ENCODE data around the gene NOC2L. TPM values are rescaled to one million over a fixed set of nuclear protein-coding genes. Genes with fewer than 3 reads are reported as not detected.

The NOC2L gene
- total RNA-seq, 1 experiment from 2014 or later = 102 TPM

GRCh38 chr1:916173-917075, 42.6 kb downstream of the NOC2L start:
- no peak for DNase-seq (ENCODE audit: low read depth)

GRCh38 chr1:915295-916172, 43.5 kb downstream of the NOC2L start:
- no peak for DNase-seq (ENCODE audit: low read depth)

DNA sequence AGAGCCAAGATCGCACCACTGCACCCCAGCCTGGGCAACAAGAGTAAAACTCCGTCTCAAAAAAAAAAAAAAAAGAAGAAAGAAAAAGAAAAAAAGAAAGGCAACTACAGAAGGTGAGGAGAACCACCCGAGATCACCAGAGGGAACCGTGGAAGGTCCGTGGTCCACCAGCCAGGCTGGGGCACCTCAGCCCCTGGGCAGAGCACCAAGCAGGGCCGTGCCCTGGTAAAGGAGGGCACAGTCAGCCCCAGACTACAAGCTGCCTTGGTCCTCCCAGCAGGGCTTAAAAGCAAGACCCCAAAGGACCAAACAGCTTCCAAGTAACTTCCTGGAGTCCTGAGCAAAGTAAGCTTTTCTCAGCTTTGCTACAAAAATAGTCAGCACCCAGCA, 44.2 kb downstream of the NOC2L start:
- no peak for DNase-seq (ENCODE audit: low read depth)

GRCh38 chr1:914131-914890, 44.7 kb downstream of the NOC2L start:
- no peak for DNase-seq (ENCODE audit: low read depth)

- no peak for DNase-seq (ENCODE audit: low read depth)
Observed at GRCh38 chr1:913491-914130, 45.4 kb downstream of the NOC2L start.

GRCh38 chr1:912740-913301, 46.2 kb downstream of the NOC2L start:
- no peak for DNase-seq (ENCODE audit: low read depth)

DNA sequence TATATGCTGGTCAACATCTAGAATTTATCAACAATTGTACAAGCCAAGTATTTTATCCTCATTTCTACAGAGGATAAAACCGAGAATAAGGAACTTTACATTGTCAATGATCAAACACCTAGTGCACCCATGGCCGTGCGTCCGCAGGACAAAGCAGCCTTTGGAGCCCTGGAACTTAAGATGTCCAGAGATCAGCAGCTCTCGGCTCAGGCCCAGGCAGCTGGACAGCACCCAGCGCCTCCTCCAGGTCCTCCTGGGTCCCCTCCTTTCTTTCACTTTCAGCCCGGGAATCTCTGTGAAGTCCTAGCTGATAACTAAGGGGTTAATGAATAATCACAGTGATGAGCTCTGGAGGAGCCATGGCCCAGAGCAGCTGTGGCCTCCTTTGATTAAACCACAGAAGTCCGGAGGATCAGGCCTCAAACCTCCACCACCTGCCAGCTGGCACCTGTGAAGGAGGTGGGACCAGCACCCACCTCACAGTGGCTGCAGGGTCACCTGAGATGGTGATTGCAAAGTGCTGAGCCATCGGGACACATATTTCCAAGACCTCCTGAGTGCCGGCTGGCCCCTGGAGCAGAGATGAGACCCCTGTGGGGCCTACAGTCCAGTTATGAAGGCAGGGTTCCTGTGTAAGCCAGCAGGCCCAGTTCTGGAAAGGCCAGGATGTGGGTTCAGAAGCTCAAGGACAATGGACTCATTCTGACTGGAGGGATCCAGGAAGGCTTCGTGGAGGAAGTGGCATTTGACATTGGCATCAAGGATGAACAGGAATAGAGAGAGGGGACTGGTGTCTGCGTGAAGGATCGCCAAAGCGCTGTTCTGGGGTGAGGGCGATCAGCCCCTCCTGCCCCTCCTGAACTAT, 46.9 kb downstream of the NOC2L start:
- DNase-seq (ENCODE audit: low read depth) = no peak

GRCh38 chr1:910881-911721, 48.0 kb downstream of the NOC2L start:
- DNase-seq (ENCODE audit: low read depth) = peak; percentile 94

DNA sequence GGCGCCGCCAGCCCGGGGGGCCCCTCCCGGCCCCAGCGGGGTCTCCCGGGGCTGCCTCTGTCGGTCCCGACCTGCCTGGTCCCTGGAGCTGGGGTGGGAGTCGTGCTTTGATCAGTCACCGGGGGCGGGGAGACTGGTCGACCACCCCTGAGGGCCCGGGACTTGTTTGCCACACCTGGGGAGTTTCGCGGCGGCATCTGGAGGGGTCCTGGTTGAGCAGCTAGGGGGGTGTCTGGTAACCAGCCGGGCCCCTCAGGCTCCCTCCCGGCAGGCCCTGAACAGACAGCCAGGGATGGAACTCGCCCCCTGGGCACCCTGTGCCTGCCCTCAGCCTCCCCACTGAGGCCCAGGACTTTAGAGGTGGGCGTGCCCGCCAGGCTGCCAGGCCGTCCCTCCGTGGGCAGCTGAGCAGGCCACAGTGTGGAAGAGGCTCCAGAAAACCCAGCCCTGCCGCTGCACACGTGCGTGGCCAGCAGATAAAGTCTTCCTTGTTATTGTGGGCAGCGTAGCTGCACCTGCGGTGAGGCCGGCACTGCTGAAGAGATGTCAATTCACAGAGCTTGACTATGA, 48.7 kb downstream of the NOC2L start:
- DNase-seq (ENCODE audit: low read depth) = peak; percentile 40

GRCh38 chr1:909861-910310, 49.2 kb downstream of the NOC2L start:
- no peak for DNase-seq (ENCODE audit: low read depth)

DNA sequence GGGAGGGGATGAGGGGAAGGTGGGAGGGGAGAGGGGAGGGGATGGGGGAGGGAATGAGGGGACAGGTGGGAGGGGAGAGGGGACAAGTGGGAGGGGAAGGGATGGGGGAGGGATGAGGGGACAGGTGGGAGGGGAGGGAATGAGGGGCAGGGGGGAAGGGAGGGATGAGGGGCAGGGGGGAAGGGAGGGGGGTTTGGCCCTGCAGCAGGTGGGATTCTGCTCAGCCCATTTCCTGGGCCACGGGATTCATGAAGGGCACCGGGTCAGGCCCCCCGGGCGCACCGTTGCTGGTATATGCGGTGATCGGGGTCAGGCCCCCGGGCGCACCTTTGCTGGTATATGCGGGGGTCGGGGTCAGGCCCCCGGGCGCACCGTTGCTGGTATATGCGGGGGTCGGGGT, 50.4 kb downstream of the NOC2L start:
- no peak for DNase-seq (ENCODE audit: low read depth)

DNA sequence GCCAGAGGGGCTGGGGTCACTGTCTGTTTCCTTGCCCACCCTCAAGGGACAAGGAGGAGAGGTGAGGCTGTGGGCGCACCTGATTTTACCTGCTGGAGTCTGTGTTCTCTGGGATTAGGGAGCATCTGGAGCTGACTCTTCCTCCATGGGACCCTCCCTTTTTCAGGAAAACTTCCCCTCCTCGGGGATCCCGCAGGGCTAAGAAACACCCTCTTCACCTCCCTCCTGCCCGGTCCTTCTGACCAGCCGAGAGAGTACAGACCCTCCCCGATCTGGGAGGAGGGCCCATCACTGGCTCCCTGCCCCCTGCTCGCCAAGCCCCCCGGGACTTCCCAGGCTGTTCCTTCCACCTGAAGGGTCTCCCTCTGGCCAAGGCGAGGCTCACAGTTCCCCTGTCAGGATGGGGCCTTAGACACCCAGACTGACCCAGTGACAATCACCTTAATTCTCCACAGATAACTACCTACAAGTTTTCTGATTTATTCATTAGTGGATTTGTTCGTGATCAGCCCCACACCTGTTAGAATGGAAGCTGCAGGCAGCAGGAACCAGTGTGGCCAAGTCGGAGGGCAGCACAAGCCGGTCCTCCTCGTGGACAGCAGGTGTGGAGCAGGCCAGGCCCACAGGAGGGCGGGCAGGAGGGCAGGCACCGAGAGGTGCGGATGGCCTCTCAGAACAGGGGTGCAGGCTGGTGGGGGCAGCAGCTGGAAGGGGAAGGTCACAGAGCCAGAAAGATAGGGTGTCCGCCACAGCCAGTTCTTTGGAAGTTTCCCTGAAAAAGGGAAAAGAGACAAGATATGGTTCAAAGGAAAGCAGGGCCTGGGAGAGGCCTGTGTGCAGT, 51.2 kb downstream of the NOC2L start:
- no peak for DNase-seq (ENCODE audit: low read depth)

GRCh38 chr1:906600-907420, 52.2 kb downstream of the NOC2L start:
- peak; percentile 91 for DNase-seq (ENCODE audit: low read depth)

DNA sequence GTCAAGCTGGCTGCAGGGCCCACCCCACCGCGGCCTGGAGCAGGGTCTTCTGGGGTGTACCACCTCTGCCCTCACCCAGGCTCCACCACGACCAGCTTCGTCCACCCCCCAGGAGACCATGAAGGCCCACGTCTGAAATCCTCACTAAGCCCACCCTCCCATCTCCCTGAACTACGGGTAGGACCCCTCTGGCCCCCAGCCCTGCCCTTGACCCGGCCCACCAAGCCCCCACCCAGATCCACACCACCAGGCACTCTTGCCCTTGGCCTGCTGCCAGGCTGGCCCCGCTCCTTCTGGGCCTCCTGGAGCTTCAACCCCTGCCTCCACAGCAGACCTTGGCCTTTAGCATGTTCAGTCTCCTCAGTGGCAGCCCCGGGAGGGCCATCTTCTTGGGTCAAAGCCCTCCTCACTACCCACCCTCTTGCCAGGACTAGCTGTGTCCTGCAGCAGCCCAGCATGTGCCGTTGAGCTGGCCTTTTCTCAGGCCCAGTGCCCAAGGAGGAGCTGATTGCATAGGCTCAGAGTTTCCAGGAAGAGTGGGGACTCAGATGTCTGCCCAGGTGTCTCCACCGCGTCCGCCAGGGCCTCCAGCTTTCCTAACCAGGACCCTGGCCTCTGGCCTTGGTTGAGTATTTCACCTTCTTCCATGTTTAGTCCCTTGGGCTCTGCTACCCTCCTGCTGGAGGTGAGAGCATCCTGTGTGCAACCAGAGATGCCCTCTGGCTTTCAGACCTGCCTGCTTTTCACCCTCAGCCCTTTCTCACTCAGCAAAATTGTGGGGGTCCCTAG, 53.1 kb downstream of the NOC2L start:
- no peak for DNase-seq (ENCODE audit: low read depth)

GRCh38 chr1:905071-905749, 53.8 kb downstream of the NOC2L start:
- no peak for DNase-seq (ENCODE audit: low read depth)
